DOHH2 (cell line): ENCODE data around the gene TXLNG.

Source experiments
- H3F3A ChIP-seq: fragments of 200-600 bp; sonication (generic), shearing (Covaris generic); 2 replicates; pipeline ENCODE4 v1.6.0; 2016; ENCODE audit warnings: antibody characterized with exemption, mild to moderate bottlenecking; ENCODE audit not compliant: control insufficient read depth, insufficient read depth
- H3K27ac ChIP-seq: fragments of 200-600 bp; sonication (generic); 2 replicates; pipeline ENCODE4 v1.5.1; 2014; ENCODE audit warnings: low read depth, mild to moderate bottlenecking, low read length, moderate library complexity
- H3K27me3 ChIP-seq: fragments of 200-600 bp; sonication (generic); 2 replicates; pipeline ENCODE4 v1.6.1; 2014; ENCODE audit warnings: mild to moderate bottlenecking, low read length, mixed read lengths; ENCODE audit not compliant: control insufficient read depth
- H3K36me3 ChIP-seq: fragments of 200-600 bp; sonication (generic); 2 replicates; pipeline ENCODE4 v1.6.1; 2014; ENCODE audit warnings: mild to moderate bottlenecking, low read length, moderate library complexity, mixed read lengths; ENCODE audit not compliant: control insufficient read depth
- H3K4me1 ChIP-seq: fragments of 200-600 bp; sonication (generic); 2 replicates; pipeline ENCODE4 v1.6.1; 2014; ENCODE audit warnings: mild to moderate bottlenecking, low read length, mixed read lengths; ENCODE audit not compliant: control insufficient read depth
- H3K4me2 ChIP-seq: fragments of 200-600 bp; sonication (generic); 2 replicates; pipeline ENCODE4 v1.6.0; 2014; ENCODE audit warnings: mild to moderate bottlenecking, low read length, moderate library complexity
- H3K4me3 ChIP-seq: fragments of 200-600 bp; sonication (generic); 2 replicates; pipeline ENCODE4 v1.5.1; 2014; ENCODE audit warnings: mild to moderate bottlenecking, low read length, mixed read lengths
- H3K79me2 ChIP-seq: fragments of 200-600 bp; sonication (generic); 2 replicates; pipeline ENCODE4 v1.6.1; 2014; ENCODE audit warnings: mild to moderate bottlenecking, low read length, mixed read lengths; ENCODE audit not compliant: control insufficient read depth
- H3K9me2 ChIP-seq: fragments of 200-600 bp; sonication (generic); replicated peaks from 2 replicates; pipeline ENCODE4 v1.6.1; 2014; ENCODE audit warnings: mild to moderate bottlenecking, low read length, mixed read lengths; ENCODE audit not compliant: control insufficient read depth
- H3K9me3 ChIP-seq: fragments of 200-600 bp; sonication (generic); 2 replicates; pipeline ENCODE4 v1.6.1; 2014; ENCODE audit warnings: antibody characterized with exemption, low read length, mixed read lengths; ENCODE audit not compliant: control insufficient read depth, insufficient read depth
- H4K20me1 ChIP-seq: fragments of 200-600 bp; sonication (generic); 2 replicates; pipeline ENCODE4 v1.6.0; 2014; ENCODE audit warnings: low read depth, mild to moderate bottlenecking, antibody characterized with exemption, low read length, moderate library complexity; ENCODE audit not compliant: control insufficient read depth, insufficient read depth
- CTCF ChIP-seq: fragments of 200-600 bp; sonication (generic); IDR thresholded peaks from one replicate; pipeline ENCODE4 v1.5.1; 2014; ENCODE audit warnings: antibody characterized with exemption, mild to moderate bottlenecking, low read depth, low read length; ENCODE audit not compliant: poor library complexity, severe bottlenecking
- EZH2phosphoT487 ChIP-seq: fragments of 200-600 bp; sonication (generic); IDR thresholded peaks from 2 replicates; pipeline ENCODE4 v1.6.1; 2017; ENCODE audit warnings: borderline replicate concordance, mild to moderate bottlenecking, antibody characterized with exemption, low read length, moderate library complexity, mixed read lengths

The TXLNG gene

GRCh38 chrX:16867947-16868346 is 81.7 kb downstream of the TXLNG start:
- H3K4me3 ChIP-seq = peak overlapping the region; percentile 89
- H3K36me3 ChIP-seq = peaks cover 52% of the 10 kb centered on the region
- no peaks in the 10 kb centered on the region for H3K27me3 ChIP-seq
- H4K20me1 ChIP-seq = peaks cover 24% of the 10 kb centered on the region
- no peaks in the 10 kb centered on the region for H3K9me2 ChIP-seq
- H3F3A ChIP-seq = peaks cover 6% of the 10 kb centered on the region; the same call in 1 of the 2 replicates
- peaks cover 70% of the 10 kb centered on the region for H3K79me2 ChIP-seq
- H3K9me3 ChIP-seq = no peaks in the 10 kb centered on the region
- H3K4me1 ChIP-seq = peaks cover 56% of the 10 kb centered on the region
- H3K4me2 ChIP-seq = peak overlapping the region; percentile 84
- H3K27ac ChIP-seq = no peak overlapping the region
- TF ChIP-seq EZH2phosphoT487 = no peak
- TF ChIP-seq CTCF = no peak

DNA sequence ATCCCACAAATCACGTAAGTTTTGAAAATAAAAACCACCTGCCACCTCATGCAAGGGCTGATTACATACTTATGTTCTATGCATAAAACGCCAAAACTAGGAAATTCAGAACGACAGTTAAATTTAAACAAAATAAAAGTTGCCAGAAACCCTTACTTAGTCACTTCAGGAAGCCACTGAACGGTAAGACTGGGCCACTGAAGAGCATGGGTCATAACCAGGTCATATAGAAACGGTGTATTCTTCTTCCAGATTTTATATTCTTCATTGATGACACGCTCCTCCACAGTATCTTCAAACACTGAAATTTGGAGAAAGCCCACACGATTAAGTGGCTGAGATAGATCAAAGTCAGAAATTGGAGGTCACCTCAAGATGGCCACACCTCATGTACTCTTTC is 82.7 kb downstream of the TXLNG start:
- peak overlapping the region; percentile 35 for H3K27ac ChIP-seq
- no peaks in the 10 kb centered on the region for H3K9me2 ChIP-seq
- H3K4me3 ChIP-seq = peak overlapping the region; percentile 89
- H3F3A ChIP-seq = peaks cover 10% of the 10 kb centered on the region
- peaks cover 42% of the 10 kb centered on the region for H3K36me3 ChIP-seq
- peaks cover 22% of the 10 kb centered on the region for H4K20me1 ChIP-seq
- peak overlapping the region; percentile 84 for H3K4me2 ChIP-seq
- H3K79me2 ChIP-seq = peaks cover 61% of the 10 kb centered on the region
- no peaks in the 10 kb centered on the region for H3K27me3 ChIP-seq
- H3K4me1 ChIP-seq = peaks cover 59% of the 10 kb centered on the region
- no peaks in the 10 kb centered on the region for H3K9me3 ChIP-seq
- TF ChIP-seq EZH2phosphoT487 = no peak
- no peak for TF ChIP-seq CTCF

- H3K4me3 ChIP-seq = peak overlapping the region; percentile 89
- H3F3A ChIP-seq = peaks cover 12% of the 10 kb centered on the region
- H3K36me3 ChIP-seq = peaks cover 39% of the 10 kb centered on the region
- peaks cover 55% of the 10 kb centered on the region for H3K79me2 ChIP-seq
- H3K9me2 ChIP-seq = no peaks in the 10 kb centered on the region
- H3K9me3 ChIP-seq = no peaks in the 10 kb centered on the region
- peaks cover 22% of the 10 kb centered on the region for H4K20me1 ChIP-seq
- H3K27ac ChIP-seq = peak overlapping the region; percentile 86
- H3K4me2 ChIP-seq = peak overlapping the region; percentile 84
- H3K4me1 ChIP-seq = peaks cover 66% of the 10 kb centered on the region
- H3K27me3 ChIP-seq = no peaks in the 10 kb centered on the region
- TF ChIP-seq EZH2phosphoT487 = no peak
- no peak for TF ChIP-seq CTCF
These were observed 83.3 kb downstream of the TXLNG start for GRCh38 chrX:16869393-16870094.
